GM12878 (cell line): ENCODE results near the gene MAD2L2.

Source experiments
- CTCF ChIP-seq, 3 experiments: IDR thresholded peaks in 2 of 3; conservative IDR thresholded peaks in 1 of 3; 2 replicates each; pipeline ENCODE4 v1.5.1; 2011; ENCODE audit warnings: low read depth in 3 of 3, low read length in 3 of 3, mild to moderate bottlenecking in 3 of 3, control low read depth in 2 of 3, moderate library complexity in 2 of 3, inconsistent platforms in 1 of 3, mixed read lengths in 1 of 3; ENCODE audit not compliant: control insufficient read depth in 2 of 3, insufficient read depth in 1 of 3; ENCODE audit errors: extremely low read depth in 1 of 3
- ELK1 ChIP-seq: IDR thresholded peaks from 2 replicates; pipeline ENCODE4 v1.6.1; 2012; ENCODE audit warnings: low read depth, low read length, improper control_type of control experiment
- EZH2 ChIP-seq: IDR thresholded peaks from 2 replicates; pipeline ENCODE4 v1.6.1; 2012; ENCODE audit warnings: low read depth, mild to moderate bottlenecking, control low read depth, inconsistent platforms, low read length, borderline replicate concordance; ENCODE audit not compliant: control insufficient read depth
- GABPA ChIP-seq: IDR thresholded peaks from 2 replicates; pipeline ENCODE4 v1.6.1; 2014; ENCODE audit warnings: antibody characterized with exemption, low read depth, mild to moderate bottlenecking, inconsistent platforms
- JUND ChIP-seq: IDR thresholded peaks from 2 replicates; pipeline ENCODE4 v1.6.1; 2012; ENCODE audit warnings: low read depth, mild to moderate bottlenecking, low read length, improper control_type of control experiment, moderate library complexity
- MLLT1 ChIP-seq: fragments of 450-650 bp; IDR thresholded peaks from 2 replicates; pipeline ENCODE4 v1.6.1; 2016; ENCODE audit warnings: mild to moderate bottlenecking
- POLR2A ChIP-seq: IDR thresholded peaks from 2 replicates; pipeline ENCODE4 v1.6.1; 2011; ENCODE audit warnings: low read depth, mild to moderate bottlenecking, low read length
- POU2F2 ChIP-seq: IDR thresholded peaks from 3 replicates; pipeline ENCODE4 v1.6.1; 2011; ENCODE audit warnings: low read depth, mild to moderate bottlenecking, low read length, borderline replicate concordance
- RFX5 ChIP-seq: IDR thresholded peaks from 2 replicates; pipeline ENCODE4 v1.6.1; 2011; ENCODE audit warnings: low read depth, low read length, improper control_type of control experiment
- SMC3 ChIP-seq: IDR thresholded peaks from 2 replicates; pipeline ENCODE4 v1.6.1; 2011; ENCODE audit warnings: low read length, improper control_type of control experiment, borderline replicate concordance

- TF ChIP-seq CTCF (IDR thresholded peaks at IDR 0.05 in 2 of 3, conservative IDR thresholded peaks at IDR 0.05 in 1 of 3; ENCODE audit: control insufficient read depth in 2 of 3, extremely low read depth in 1 of 3, insufficient read depth in 1 of 3, low read depth in 3 of 3, low read length in 3 of 3) (no peak), RFX5 (no peak), EZH2 (no peak), JUND (no peak), SMC3 (no peak), MLLT1 (no peak), POLR2A (no peak), ELK1 (no peak), POU2F2 (no peak), GABPA (no peak)
Observed at GRCh38 chr1:11661103-11661502, 19.8 kb downstream of the MAD2L2 start.
